Stimulated activated CD4-positive, alpha-beta T cell treated with anti-CD3 and anti-CD28 coated beads, Interleukin-12 subunit alpha, Interleukin-12 subunit beta, amount 100 ng/mL, for 48 hours (primary cell): ENCODE measurements around the gene HDAC8.
"Not testable (repeated sequence)": the region's sequence is repeated elsewhere in the genome, so short reads cannot be mapped to it uniquely, and the experiment has no call there.

Source experiments
- DNase-seq, 3 donors: peaks; one replicate each; pipeline ENCODE4 v3.0.0-alpha.2; 2020; ENCODE audit warnings: low read depth in 2 of 3, low spot score in 1 of 3

The HDAC8 gene

DNA sequence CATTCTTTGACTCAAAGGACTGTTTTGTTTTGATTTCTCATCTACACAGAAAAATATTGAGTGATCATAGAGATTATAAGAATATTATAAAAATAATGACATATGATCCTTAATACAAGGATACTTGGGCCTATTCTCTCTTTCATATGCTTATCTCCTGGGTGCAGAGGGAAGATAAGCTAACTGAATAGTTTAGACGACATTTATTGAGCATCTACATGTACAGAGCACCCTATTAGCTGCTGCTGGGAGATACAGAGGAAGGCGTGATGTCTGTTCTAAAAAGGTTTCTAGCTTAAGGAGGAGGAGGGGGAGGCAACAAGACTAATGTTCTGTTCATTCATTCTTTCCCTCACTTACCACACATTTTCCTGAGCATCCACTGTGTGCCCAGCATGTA lies 106.8 kb downstream of the HDAC8 start:
- no peak for DNase-seq

GRCh38 chrX:72461766-72462165 lies 110.9 kb downstream of the HDAC8 start:
- DNase-seq = no peak

GRCh38 chrX:72461288-72461687 lies 111.4 kb downstream of the HDAC8 start:
- DNase-seq = no peak

DNA sequence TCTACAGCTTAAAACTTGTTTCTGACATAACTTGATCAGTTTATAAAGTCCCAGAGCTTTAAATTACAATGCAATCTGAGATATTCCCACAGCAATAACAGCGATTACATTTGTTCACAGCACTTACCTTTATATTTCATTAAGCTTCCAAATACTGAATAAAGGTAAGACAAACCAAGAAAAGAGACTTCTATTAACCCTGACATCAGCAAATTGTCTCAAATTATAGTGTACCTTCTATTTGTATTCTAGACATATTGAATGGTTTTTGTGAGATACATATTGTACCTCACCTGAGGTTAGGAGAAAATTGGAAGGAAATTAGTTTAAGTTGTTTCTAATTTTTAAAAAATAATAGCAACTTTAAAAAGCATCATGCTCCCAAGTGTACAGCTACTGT lies 111.9 kb downstream of the HDAC8 start:
- no peak for DNase-seq

GRCh38 chrX:72449034-72449433 lies 123.6 kb downstream of the HDAC8 start:
- not testable (repeated sequence) for DNase-seq

- DNase-seq = not testable (repeated sequence)
Observed at GRCh38 chrX:72440764-72441163, 131.9 kb downstream of the HDAC8 start.

- DNase-seq = no peak
Observed at GRCh38 chrX:72436010-72436409, 136.6 kb downstream of the HDAC8 start.

DNA sequence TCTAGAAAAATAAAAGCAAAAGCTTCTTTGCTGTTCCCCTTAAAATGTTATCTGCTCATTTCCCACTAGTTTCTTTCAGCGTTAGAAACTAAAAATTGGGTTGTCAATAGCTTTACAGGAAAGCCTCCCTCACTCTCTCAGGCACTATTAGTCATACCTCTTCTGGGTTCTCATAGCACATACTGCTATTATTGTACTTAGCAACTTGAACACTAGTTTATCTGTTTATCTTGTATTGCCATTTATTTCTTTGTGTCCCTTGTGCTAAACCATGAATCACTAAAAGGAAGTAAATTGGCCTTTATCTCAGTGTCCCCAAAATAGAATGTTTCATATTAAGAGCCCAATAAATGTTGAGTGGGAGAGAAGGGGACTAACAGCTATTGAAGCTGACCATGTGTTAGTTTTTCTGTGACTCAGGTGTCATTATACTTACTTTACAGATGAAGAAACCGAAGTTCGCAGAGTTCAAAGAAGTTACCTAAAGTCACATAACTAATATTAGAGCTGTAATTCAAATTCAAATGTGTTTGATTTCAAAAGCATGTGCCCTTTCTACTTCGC lies 142.2 kb downstream of the HDAC8 start:
- DNase-seq = no peak

DNA sequence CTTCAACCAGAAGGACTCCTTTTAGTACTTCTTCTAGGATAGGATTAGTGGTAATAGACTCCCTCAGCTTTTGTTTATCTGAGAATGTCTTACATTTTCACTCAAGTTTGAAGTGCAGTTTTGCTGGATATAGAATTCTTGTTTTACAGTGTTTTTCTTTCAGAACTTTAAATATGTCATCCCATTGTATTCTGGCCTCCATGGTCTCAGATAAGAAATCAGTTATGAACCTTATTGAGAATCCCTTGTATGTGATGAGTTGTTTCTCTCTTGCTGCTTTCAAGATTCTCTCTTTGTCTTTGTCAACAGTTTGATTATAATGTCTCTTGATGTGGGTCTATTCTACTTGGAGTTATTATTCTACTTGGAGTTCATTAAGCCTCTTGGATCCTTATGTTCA lies 150.8 kb downstream of the HDAC8 start:
- no peak for DNase-seq

DNA sequence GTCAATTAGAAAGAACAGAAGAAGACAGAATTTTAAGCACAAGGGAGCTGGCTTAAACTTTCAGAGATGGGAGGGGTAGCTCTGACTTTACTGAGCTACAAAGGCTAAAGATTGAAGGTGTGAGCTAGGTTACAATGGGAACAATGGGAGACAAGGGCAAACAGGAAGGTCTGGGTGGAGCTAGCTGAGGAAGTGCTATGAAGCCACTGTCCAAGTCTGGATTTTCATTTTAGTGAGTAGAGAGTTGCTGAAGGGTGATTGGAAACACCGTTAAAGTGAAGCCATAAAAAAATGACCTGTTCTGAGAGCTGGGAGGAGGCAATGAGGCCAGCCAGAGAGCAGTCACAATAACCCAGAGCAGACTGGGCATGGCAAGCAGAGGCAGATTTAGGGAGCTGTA lies 162.7 kb downstream of the HDAC8 start:
- DNase-seq = no peak

DNA sequence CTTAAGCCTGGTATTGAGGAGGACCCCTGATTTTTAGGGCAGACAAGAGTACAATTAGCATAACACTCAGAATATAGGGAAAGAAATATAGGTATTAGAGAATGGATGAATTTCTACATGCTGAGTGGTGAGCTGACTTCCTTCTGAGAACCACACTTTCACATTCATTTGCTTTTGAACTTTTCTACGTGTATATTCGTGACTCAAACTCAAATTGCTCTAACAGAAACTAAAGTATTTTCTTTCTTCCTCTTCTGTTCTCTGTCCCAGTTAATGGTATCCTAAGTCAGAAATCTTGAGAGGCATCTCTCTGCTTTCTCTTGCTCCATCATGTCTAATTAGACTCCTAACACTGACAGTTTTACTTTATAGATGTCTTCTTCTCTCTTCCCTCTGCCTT lies 163.8 kb downstream of the HDAC8 start:
- DNase-seq = no peak

GRCh38 chrX:72405136-72405535 lies 167.5 kb downstream of the HDAC8 start:
- not testable (repeated sequence) for DNase-seq

GRCh38 chrX:72402614-72403013 lies 170.0 kb downstream of the HDAC8 start:
- no peak for DNase-seq

GRCh38 chrX:72399816-72400215 lies 172.8 kb downstream of the HDAC8 start:
- DNase-seq = no peak

- no peak for DNase-seq
Observed at GRCh38 chrX:72396117-72396516, 176.5 kb downstream of the HDAC8 start.

DNA sequence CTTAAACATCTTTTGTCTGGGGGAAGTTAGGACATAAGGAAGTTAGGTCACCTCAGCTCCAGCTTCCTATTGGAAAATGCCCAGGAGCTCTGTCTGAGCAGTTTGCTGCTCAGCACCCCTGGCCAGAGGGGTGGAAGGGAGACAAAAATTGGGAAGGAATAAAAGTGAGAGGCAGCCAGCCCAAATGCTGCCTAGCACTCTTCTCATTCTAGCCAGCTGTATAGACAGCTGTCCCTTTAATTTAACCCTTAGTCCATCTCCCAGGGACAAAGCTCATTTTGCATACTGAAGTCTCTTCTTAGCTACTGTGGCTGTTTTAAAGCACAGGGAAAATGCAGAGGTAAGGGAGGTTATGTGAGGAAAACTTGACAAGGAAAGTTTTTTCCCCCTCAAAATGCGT lies 177.4 kb downstream of the HDAC8 start:
- no peak for DNase-seq

DNA sequence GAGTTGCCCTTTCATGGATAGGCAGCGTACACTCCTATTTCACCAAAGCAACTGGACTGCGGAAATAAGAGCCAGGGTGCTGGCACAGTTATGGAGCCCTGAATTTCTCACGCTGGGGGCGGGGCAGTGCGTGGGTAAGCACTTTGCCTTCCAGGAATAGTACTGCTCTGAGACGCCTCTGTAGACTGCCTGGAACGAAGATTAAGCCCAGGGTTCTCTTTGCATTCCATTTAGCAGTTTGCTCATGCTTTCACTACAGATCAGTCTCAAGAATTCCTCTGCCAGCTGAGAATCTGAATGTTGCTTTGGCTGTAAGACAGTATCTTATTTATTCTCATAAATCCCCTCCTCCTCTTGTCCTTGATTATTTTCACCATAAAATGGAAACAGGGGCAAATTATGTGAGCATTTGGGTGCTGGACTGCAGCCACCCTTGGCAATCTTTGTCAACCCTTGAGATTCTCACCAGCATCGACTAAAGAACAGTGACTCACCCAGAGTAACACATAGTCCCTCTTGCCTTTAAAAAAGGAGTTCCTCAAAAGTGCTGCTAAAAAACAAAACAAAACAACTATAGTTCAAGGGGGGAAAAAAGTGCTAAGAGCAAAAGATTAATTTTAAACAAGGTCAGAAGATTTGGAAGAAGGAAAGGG lies 178.0 kb downstream of the HDAC8 start:
- no peak for DNase-seq

DNA sequence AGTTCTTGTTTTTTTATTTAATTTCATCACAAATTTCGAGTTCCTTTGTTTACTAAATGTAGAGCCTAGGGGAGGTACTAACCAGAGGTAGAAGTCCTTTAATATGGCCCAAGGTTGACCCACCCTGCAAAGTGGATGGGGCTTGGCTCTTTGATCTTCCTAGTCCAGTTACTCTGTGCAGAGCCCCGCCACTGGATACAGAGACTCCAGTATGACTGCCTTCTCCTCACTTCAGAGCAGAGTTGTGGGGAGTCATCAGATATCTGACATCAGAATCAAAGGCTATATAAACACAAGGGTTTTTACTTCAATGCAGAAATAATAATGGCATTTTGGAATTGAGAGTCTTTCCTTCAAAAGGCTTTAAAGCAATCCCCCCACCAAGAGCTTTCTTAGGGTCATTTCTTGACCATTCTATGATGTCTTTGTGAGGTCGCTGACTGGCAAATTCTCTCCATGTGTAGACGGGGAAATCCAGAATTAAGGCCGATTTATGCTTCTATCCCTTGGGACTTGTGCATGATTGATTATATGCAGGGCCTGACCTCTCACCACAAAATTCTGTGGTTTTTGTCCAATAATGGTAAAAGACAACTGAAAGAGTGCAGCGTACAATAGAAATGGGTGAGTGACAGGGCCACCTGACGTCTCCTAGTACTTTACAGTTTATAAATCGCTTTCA lies 178.7 kb downstream of the HDAC8 start:
- DNase-seq = no peak

GRCh38 chrX:72392816-72393800 lies 179.5 kb downstream of the HDAC8 start:
- no peak for DNase-seq

DNA sequence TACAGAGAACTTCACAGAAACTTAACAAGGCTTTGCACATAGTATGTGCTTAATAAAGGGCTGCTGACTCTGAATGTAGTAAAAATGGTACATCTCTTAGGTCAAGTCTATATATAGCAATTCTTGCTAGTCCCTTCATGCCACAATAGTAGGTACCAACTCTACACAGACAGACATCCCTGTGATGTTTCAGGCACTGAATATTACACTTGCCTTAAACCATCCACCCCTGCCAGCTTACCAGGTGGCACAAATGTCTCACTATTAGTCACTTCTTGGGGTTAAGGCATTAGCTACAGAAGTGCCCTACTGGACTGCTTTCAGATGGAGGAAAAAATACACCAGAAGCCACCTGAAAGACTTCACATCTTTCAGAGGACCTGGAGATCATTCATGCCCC lies 180.6 kb downstream of the HDAC8 start:
- DNase-seq = no peak

DNA sequence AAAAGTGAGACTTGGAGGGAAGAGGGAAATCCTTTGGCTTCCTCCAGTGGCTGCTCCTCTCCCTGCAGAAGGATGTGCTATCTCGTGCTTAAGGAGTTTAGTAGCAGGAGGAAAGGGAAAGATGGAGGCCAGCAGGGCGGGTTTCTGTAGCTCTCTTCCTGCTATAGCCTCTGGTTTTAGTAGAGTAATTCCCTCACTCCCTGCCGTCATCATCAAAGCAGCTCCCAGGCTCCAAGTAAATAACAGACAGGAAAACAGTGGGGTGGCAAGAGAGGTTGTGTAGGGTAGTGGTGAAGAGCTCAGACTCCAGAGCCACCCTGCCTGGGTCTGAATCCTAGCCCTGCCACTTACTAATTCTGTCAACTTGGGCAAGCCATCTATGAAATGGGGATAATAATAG lies 185.4 kb downstream of the HDAC8 start:
- no peak for DNase-seq

GRCh38 chrX:72382202-72382595 lies 190.4 kb downstream of the HDAC8 start:
- no peak for DNase-seq
